Muscle layer of colon (tissue), 2 donors: ENCODE measurements around the gene DTX1.
"Not testable (repeated sequence)": the region's sequence is repeated elsewhere in the genome, so short reads cannot be mapped to it uniquely, and the experiment has no call there.

Source experiments
- H3K27ac ChIP-seq: one replicate; pipeline ENCODE4 v1.7.0; 2013; ENCODE audit warnings: low read depth, mild to moderate bottlenecking, low read length, moderate library complexity
- H3K27me3 ChIP-seq, 2 donors: one replicate each; pipeline ENCODE4 v1.7.0; 2013; ENCODE audit warnings: low read length in 2 of 2, mild to moderate bottlenecking in 2 of 2; ENCODE audit not compliant: insufficient read depth in 2 of 2, control insufficient read depth in 1 of 2
- H3K36me3 ChIP-seq: one replicate; pipeline ENCODE4 v1.7.0; 2013; ENCODE audit warnings: mild to moderate bottlenecking, low read length; ENCODE audit not compliant: insufficient read depth
- H3K4me1 ChIP-seq: one replicate; pipeline ENCODE4 v1.7.0; 2013; ENCODE audit warnings: mild to moderate bottlenecking, low read length; ENCODE audit not compliant: insufficient read depth
- H3K4me3 ChIP-seq, 2 donors: one replicate each; pipeline ENCODE4 v1.7.0; 2013; ENCODE audit warnings: low read length in 2 of 2, low read depth in 1 of 2, mild to moderate bottlenecking in 1 of 2, moderate library complexity in 1 of 2
- H3K9ac ChIP-seq: one replicate; pipeline ENCODE4 v1.7.0; 2013; ENCODE audit warnings: low read length
- H3K9me3 ChIP-seq: one replicate; pipeline ENCODE4 v1.7.0; 2013; ENCODE audit warnings: mild to moderate bottlenecking, low read length
- donor health status: abdominal sarcoma.
- donor health status: Adenocarcinoma of cecum.

Gene DTX1

DNA sequence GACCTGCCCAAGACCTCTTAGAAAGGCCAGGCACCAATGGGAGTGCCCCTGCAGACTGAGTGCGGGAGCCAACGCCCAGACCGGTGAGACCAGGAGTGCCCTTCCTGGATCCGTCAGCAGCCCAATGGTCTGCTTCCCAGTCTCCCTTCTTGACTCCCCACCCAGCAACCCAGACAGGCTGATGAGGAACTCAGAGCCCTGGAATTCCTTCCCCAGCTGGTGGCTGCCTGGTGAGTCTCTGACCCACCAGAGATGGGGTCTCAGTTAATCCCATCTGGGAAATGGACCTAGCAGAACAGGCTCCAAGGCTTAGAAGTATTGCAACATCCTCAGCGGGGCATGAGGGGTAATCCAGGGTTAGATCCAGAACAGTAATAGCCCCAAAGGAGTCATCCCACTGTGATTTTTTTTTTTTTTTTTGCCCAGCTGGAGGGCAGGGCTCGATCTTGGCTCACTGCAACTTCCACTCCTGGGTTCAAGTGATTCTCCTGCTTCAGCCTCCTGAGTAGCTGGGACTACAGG is 80.5 kb downstream of the DTX1 start:
- H3K27ac ChIP-seq, result no peak overlapping the region
- no peaks in the 10 kb centered on the region for H3K4me1 ChIP-seq
- no peak overlapping the region for H3K9ac ChIP-seq
- no peaks in the 10 kb centered on the region for H3K36me3 ChIP-seq
- no peaks in the 10 kb centered on the region for H3K9me3 ChIP-seq
- peaks cover 0 to 28% of the 10 kb centered on the region in 2 donors for H3K27me3 ChIP-seq
- no peak overlapping the region for H3K4me3 ChIP-seq

DNA sequence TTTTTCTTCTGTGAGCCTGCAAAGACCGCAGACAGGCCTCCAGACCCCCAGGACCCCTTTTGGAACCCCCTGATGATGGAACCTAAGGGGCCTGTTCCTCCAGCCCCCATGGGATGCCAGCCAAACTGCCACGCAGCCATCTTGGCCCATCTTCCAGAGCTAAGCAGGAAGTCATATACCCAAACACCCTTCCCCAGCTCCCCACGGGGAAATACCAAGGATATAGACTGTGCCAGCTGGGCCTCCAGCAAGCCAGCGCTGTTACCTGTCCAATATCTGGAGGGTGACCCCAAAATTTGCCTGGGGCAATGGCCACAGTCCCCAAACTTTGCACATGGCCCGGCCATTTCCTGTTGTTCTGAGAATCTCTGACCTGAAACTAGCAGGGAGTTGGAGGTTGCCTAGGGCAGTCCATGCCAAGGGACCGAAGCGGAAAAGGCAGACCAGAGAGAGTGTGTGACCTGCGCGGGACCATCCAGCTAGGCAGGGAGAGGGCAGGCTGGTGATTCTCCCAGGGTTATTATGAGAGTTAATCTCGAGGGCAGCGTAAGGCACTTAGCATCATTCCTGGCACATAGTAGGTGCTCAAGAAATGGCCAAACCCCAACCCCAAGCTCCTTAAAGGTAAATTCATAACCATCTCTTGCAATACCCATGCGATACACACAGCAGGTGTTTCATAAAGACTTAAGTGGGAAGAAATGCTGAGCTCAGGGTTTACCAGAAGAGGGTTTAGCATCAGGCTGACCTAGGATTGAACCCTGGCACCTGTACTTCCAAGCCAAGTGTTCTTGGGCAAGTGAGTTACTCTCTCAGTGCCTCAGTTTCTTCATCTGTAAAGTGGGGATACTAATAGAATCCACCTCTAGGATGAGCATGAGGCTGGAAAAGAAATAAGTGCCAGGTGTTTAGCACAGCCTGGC is 81.6 kb downstream of the DTX1 start:
- Histone ChIP-seq H3K9me3 (no peaks in the 10 kb centered on the region), H3K27me3 (peaks cover 0 to 28% of the 10 kb centered on the region in 2 donors), H3K4me3 (no peak overlapping the region), H3K27ac (no peak overlapping the region), H3K36me3 (no peaks in the 10 kb centered on the region), H3K9ac (no peak overlapping the region), H3K4me1 (no peaks in the 10 kb centered on the region)

GRCh38 chr12:113138826-113139225 is 82.3 kb downstream of the DTX1 start:
- H3K9ac ChIP-seq, result no peak overlapping the region

DNA sequence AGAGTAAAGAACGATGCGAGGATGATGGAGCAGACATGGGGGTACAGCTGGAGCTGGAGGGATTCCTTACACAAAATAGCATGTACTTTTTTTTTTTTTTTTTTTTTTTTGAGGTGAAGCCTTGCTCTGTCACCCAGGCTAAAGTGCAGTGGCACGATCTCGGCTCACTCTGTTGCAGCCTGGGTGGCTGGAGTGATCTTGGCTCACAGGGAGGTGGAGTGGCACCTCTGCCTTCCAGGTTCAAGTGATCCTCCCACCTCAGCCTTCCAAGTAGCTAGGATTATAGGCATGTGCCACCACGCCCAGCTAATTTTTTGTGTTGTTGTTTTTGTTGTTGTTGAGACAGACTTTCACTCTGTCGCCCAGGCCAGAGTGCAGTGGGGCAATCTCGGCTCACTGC is 84.2 kb downstream of the DTX1 start:
- H3K27ac ChIP-seq, result no peak overlapping the region
- H3K4me1 ChIP-seq, result no peaks in the 10 kb centered on the region
- peaks cover 0 to 12% of the 10 kb centered on the region in 2 donors for H3K27me3 ChIP-seq
- no peak overlapping the region for H3K4me3 ChIP-seq
- H3K9me3 ChIP-seq, result no peaks in the 10 kb centered on the region
- no peak overlapping the region for H3K9ac ChIP-seq
- no peaks in the 10 kb centered on the region for H3K36me3 ChIP-seq

More at GRCh38 chr12:113138826-113139225, 82.3 kb downstream of the DTX1 start:
- Histone ChIP-seq H3K9me3 (no peaks in the 10 kb centered on the region), H3K4me3 (no peak overlapping the region), H3K4me1 (no peaks in the 10 kb centered on the region), H3K27me3 (peaks cover 0 to 28% of the 10 kb centered on the region in 2 donors), H3K36me3 (no peaks in the 10 kb centered on the region), H3K27ac (no peak overlapping the region)

- H3K4me3 ChIP-seq, H3K4me1 ChIP-seq, H3K27ac ChIP-seq, H3K9me3 ChIP-seq, H3K36me3 ChIP-seq, H3K27me3 ChIP-seq, H3K9ac ChIP-seq: not testable (repeated sequence)
Measured at GRCh38 chr12:113141716-113142115, 85.2 kb downstream of the DTX1 start.

GRCh38 chr12:113142173-113142885 is 85.8 kb downstream of the DTX1 start:
- no peaks in the 10 kb centered on the region for H3K9me3 ChIP-seq
- no peak overlapping the region for H3K9ac ChIP-seq
- no peaks in the 10 kb centered on the region for H3K36me3 ChIP-seq
- H3K4me1 ChIP-seq, result no peaks in the 10 kb centered on the region
- no peak overlapping the region for H3K4me3 ChIP-seq
- no peak overlapping the region for H3K27ac ChIP-seq
- H3K27me3 ChIP-seq, result peaks cover 0 to under 1% of the 10 kb centered on the region in 2 donors

- H3K4me3 ChIP-seq, result no peak overlapping the region
- no peaks in the 10 kb centered on the region for H3K27me3 ChIP-seq
- no peaks in the 10 kb centered on the region for H3K36me3 ChIP-seq
- H3K4me1 ChIP-seq, result no peaks in the 10 kb centered on the region
- H3K9me3 ChIP-seq, result no peaks in the 10 kb centered on the region
- no peak overlapping the region for H3K27ac ChIP-seq
- H3K9ac ChIP-seq, result no peak overlapping the region
Measured at GRCh38 chr12:113142886-113143332, 86.4 kb downstream of the DTX1 start.

DNA sequence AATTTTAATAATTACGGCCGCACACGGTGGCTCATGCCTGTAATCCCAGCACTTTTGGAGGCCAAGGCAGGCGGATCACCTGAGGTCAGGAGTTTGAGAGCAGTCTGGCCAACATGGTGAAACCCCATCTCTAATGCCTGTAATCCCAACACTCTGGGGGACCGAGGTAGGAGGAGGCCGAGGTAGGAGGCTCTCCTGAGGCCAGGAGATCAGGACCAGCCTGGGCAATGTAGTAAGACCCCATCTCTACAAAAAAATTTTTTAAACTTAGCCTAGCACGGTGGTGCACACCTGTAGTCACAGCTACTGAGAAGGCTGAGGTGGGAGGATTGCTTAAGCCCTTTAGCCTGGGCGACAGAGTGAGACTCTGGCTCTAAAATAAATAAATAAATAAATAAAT is 87.4 kb downstream of the DTX1 start:
- H3K4me3 ChIP-seq, result no peak overlapping the region
- no peaks in the 10 kb centered on the region for H3K36me3 ChIP-seq
- no peak overlapping the region for H3K9ac ChIP-seq
- no peaks in the 10 kb centered on the region for H3K9me3 ChIP-seq
- H3K27me3 ChIP-seq, result no peaks in the 10 kb centered on the region
- H3K4me1 ChIP-seq, result no peaks in the 10 kb centered on the region
- H3K27ac ChIP-seq, result no peak overlapping the region

DNA sequence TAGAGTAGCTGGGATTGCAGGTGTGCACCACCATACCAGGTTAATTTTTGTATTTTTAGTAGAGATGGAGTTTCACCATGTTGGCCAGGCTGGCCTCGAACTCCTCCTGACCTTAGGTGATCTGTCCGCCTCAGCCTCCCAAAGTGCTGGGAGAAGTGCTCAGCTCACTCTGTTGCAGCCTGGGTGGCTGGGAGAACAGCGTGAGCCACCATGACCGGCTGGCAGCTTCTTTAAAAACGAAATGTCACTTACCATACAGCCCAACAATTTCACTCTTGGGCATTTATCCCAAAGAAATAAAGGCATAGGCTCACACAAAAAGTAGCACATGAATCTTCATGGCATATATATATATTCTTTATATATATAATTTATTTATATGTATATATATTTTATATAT is 88.3 kb downstream of the DTX1 start:
- Histone ChIP-seq H3K27me3 (no peaks in the 10 kb centered on the region), H3K4me3 (no peak overlapping the region), H3K27ac (no peak overlapping the region), H3K9me3 (no peaks in the 10 kb centered on the region), H3K36me3 (no peaks in the 10 kb centered on the region), H3K9ac (no peak overlapping the region), H3K4me1 (peaks cover 6% of the 10 kb centered on the region)

GRCh38 chr12:113145720-113146551 is 89.4 kb downstream of the DTX1 start:
- Histone ChIP-seq H3K9ac (no peak overlapping the region), H3K9me3 (no peaks in the 10 kb centered on the region), H3K27ac (no peak overlapping the region), H3K4me1 (peaks cover 8% of the 10 kb centered on the region), H3K27me3 (no peaks in the 10 kb centered on the region), H3K4me3 (no peak overlapping the region), H3K36me3 (no peaks in the 10 kb centered on the region)

GRCh38 chr12:113146999-113147398 is 90.5 kb downstream of the DTX1 start:
- Histone ChIP-seq H3K27me3 (peaks cover 6% of the 10 kb centered on the region in 2 donors), H3K4me1 (peaks cover 8% of the 10 kb centered on the region), H3K27ac (no peak overlapping the region), H3K4me3 (no peak overlapping the region), H3K36me3 (no peaks in the 10 kb centered on the region), H3K9ac (no peak overlapping the region), H3K9me3 (no peaks in the 10 kb centered on the region)
